Measurements from ENCODE around the gene LRRC15. TPM values are rescaled to one million over a fixed set of nuclear protein-coding genes. Genes with fewer than 3 reads are reported as not detected.
A peak's percentile ranks its signal among the peaks of the same experiment; 100 is the strongest.

The LRRC15 gene
- polyA plus RNA-seq (2012; ENCODE audit: insufficient read depth, insufficient read length, low read depth) = not detected

GRCh38 chr3:194369522-194370279, at the start of gene LRRC15:
TSS of gene LRRC15 (minus strand) at chr3:194369743. CDS start at chr3:194361043, 8,700 bp downstream.
- TF ChIP-seq CTCF (IDR thresholded peaks at IDR 0.05; ENCODE audit: low read depth, low read length) = no peak
- Histone ChIP-seq H3K36me3 (no peaks in the 10 kb centered on the region), H3K9me3 (no peaks in the 10 kb centered on the region), H3K4me3 (ENCODE audit: low read depth, low read length) (no peak within 1 kb of the TSS), H3K27me3 (no peaks in the 10 kb centered on the region), H3K4me1 (peaks cover 5% of the 10 kb centered on the region)
- no peak for DNase-seq

- Histone ChIP-seq H3K4me3 (ENCODE audit: low read depth, low read length) (no peak overlapping the region), H3K27me3 (no peaks in the 10 kb centered on the region), H3K4me1 (no peaks in the 10 kb centered on the region), H3K36me3 (peaks cover 30% of the 10 kb centered on the region), H3K9me3 (no peaks in the 10 kb centered on the region)
- TF ChIP-seq CTCF (IDR thresholded peaks at IDR 0.05; ENCODE audit: low read depth, low read length) = no peak
- DNase-seq = no peak
Measured at GRCh38 chr3:194418671-194419070, 49.1 kb upstream of the LRRC15 start.

- Histone ChIP-seq H3K9me3 (no peaks in the 10 kb centered on the region), H3K27me3 (no peaks in the 10 kb centered on the region), H3K4me1 (no peaks in the 10 kb centered on the region), H3K4me3 (ENCODE audit: low read depth, low read length) (no peak overlapping the region), H3K36me3 (peaks cover 27% of the 10 kb centered on the region)
- DNase-seq = no peak
- TF ChIP-seq CTCF (IDR thresholded peaks at IDR 0.05; ENCODE audit: low read depth, low read length) = no peak
Measured at GRCh38 chr3:194407423-194407822, 37.9 kb upstream of the LRRC15 start.

- Histone ChIP-seq H3K9me3 (no peaks in the 10 kb centered on the region), H3K36me3 (peaks cover 16% of the 10 kb centered on the region), H3K27me3 (no peaks in the 10 kb centered on the region), H3K4me3 (ENCODE audit: low read depth, low read length) (no peak overlapping the region), H3K4me1 (no peaks in the 10 kb centered on the region)
- no peak for DNase-seq
- TF ChIP-seq CTCF (IDR thresholded peaks at IDR 0.05; ENCODE audit: low read depth, low read length) = no peak
Measured at GRCh38 chr3:194405766-194406165, 36.2 kb upstream of the LRRC15 start.

GRCh38 chr3:194404365-194405140, 35.0 kb upstream of the LRRC15 start:
- Histone ChIP-seq H3K9me3 (no peaks in the 10 kb centered on the region), H3K36me3 (peaks cover 16% of the 10 kb centered on the region), H3K27me3 (no peaks in the 10 kb centered on the region), H3K4me1 (no peaks in the 10 kb centered on the region), H3K4me3 (ENCODE audit: low read depth, low read length) (no peak overlapping the region)
- peak; percentile 75 for TF ChIP-seq CTCF (IDR thresholded peaks at IDR 0.05; ENCODE audit: low read depth, low read length)
- peak; percentile 60 for DNase-seq
